NB4 (cell line): ENCODE measurements around the gene MT1G.

Experiments
- CTCF ChIP-seq: IDR thresholded peaks from one replicate; pipeline ENCODE4 v1.5.1; 2012; ENCODE audit warnings: low read depth, low read length
- POLR2A ChIP-seq: IDR thresholded peaks from 2 replicates; pipeline ENCODE4 v1.6.1; 2011; ENCODE audit warnings: mild to moderate bottlenecking; ENCODE audit not compliant: insufficient read length; ENCODE audit errors: extremely low read depth
- TF ChIP-seq, protein P1 (sequence below): IDR thresholded peaks from 2 replicates; pipeline ENCODE4 v1.6.1; 2011; ENCODE audit warnings: low read depth, low read length

DNA sequence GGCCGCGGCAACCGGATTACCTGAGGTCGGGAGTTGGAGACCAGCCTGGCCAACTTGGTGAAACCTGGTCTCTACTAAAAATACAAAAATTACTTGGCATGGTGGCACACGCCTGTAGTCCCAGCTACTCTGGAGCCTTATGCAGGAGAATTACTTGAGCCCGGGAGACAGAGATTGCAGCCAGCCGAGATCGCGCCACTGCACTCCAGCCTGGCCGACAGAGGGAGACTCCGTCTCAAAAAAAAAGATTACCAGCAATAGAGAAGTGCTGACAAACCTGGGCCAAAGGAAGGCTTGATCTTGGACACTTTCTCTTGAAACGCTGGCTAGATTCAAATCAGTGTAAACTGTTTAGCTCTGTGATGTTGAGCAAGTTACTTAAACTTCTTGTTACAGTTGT lies 6.1 kb upstream of the MT1G start:
- peak; percentile 16 for TF ChIP-seq CTCF
- no peak for TF ChIP-seq POLR2A
- TF ChIP-seq, protein P1, sequence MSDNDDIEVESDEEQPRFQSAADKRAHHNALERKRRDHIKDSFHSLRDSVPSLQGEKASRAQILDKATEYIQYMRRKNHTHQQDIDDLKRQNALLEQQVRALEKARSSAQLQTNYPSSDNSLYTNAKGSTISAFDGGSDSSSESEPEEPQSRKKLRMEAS = no peak
